RWPE1 (cell line): ENCODE results near the gene ARL13B.

ENCODE experiments used
- CTCF ChIA-PET: fragments of 350-600 bp; sonication (Branson Sonifier 250); formaldehyde crosslinking; extraction: SDS; loops from one replicate; lab custom pipeline; 2021; lab: Yijun Ruan, JAX
- POLR2A ChIA-PET: fragments of 400-600 bp; formaldehyde crosslinking; extraction: SDS; loops from one replicate; lab custom pipeline; 2020; ENCODE audit warnings: antibody characterized with exemption; ENCODE audit not compliant: low non-redundant PET; lab: Yijun Ruan, JAX
- DNase-seq: peaks from one replicate; pipeline ENCODE4 v3.0.0; 2012; ENCODE audit warnings: low spot score
- H3K27ac ChIP-seq: fragments of 450-650 bp; 2 replicates; pipeline ENCODE4 v1.5.1; 2017
- CTCF ChIP-seq: fragments of 450-650 bp; conservative IDR thresholded peaks from 2 replicates; pipeline ENCODE4 v1.5.1; 2017; ENCODE audit warnings: low read depth, mild to moderate bottlenecking

ARL13B gene

GRCh38 chr3:93983408-93983807 is 3.5 kb downstream of the ARL13B start:
- H3K27ac ChIP-seq = no peak overlapping the region
- no peak for DNase-seq
- ChIA-PET CTCF (no interaction called here), POLR2A (no interaction called here)
- no peak for TF ChIP-seq CTCF

DNA sequence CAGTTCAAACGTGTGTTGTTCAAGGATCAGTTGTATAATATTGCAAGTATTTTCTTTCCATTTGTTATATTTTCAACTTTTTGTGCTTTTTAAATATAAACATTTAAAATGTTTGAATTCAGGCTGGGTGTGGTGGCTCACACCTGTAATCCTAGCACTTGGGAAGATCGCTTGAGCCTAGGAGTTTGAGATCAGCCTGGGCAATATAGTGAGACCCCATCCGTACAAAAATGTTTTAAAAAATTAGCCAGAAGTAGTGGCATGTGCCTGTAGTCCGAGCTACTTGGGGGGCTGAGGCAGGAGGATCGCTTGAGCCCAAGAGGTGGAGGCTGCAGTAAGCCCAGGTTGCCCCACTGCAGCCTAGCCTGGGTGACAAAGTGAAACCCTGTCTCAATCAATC is 4.7 kb downstream of the ARL13B start:
- CTCF ChIA-PET = no interaction called here
- TF ChIP-seq CTCF = no peak
- H3K27ac ChIP-seq = no peak overlapping the region
- POLR2A ChIA-PET = no interaction called here
- DNase-seq = no peak

DNA sequence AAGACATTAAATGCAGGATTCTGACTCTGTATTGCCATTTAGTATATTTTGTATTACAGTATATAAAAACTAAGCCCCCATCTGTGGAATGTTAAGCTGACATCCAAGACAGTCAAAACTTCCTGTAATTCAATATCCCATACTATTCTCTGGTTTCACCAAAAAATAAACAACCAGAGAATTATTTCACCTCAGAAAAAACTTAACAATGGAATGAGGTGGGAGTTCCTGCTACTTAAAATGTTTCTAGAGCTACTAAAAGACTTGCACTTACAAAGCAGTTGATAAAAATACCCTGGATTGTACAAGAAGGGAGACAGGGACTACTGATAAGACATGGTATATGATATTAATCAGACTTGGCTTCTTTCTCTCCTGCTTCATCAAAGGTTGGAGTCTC is 8.3 kb downstream of the ARL13B start:
- ChIA-PET POLR2A (no interaction called here), CTCF (no interaction called here)
- no peak overlapping the region for H3K27ac ChIP-seq
- TF ChIP-seq CTCF = no peak
- no peak for DNase-seq

- no peak for TF ChIP-seq CTCF
- CTCF ChIA-PET = interaction anchor here (0.6 kb wide), 1 partner anchor 82 kb away, joined by 3 read pairs; no protein-coding TSS in a partner anchor
- POLR2A ChIA-PET = no interaction called here
- no peak overlapping the region for H3K27ac ChIP-seq
- DNase-seq = no peak
Measured at GRCh38 chr3:93988764-93989163, 8.8 kb downstream of the ARL13B start.

- CTCF ChIA-PET = interaction anchor here (0.6 kb wide), 1 partner anchor 81 kb away, joined by 3 read pairs; no protein-coding TSS in a partner anchor
- TF ChIP-seq CTCF = no peak
- POLR2A ChIA-PET = no interaction called here
- DNase-seq = no peak
- H3K27ac ChIP-seq = no peak overlapping the region
Measured at GRCh38 chr3:93989241-93989640, 9.3 kb downstream of the ARL13B start.

DNA sequence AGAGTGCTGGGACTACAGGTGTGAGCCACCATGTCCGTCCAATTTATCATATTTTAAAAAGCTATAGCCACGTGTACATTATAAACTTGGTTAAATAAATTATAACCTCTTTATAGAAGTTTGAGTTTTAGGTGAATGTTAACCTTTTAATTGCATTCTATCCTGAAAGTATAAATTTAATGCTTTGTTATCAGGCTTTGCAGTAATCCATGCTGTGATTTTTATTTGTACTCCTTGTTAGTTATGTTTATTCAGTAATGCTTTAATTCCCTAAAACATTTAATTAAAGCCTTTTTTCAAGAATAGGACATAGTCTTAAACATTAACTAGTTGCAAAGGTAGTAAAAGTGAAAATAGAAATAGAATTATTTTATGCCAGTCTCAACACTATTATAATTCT is 11.7 kb downstream of the ARL13B start:
- POLR2A ChIA-PET = no interaction called here

More for the DNA sequence above, 11.7 kb downstream of the ARL13B start:
- DNase-seq = no peak
- CTCF ChIA-PET = no interaction called here
- no peak overlapping the region for H3K27ac ChIP-seq
- no peak for TF ChIP-seq CTCF
